GM23248 (cell line): ENCODE measurements around the gene CCDC92.

Source experiments
- EZH2 ChIP-seq: fragments of 200-600 bp; sonication (generic); IDR thresholded peaks from 2 replicates; pipeline ENCODE4 v1.6.1; 2018; ENCODE audit warnings: antibody characterized with exemption, mild to moderate bottlenecking; ENCODE audit not compliant: insufficient read depth, poor library complexity, severe bottlenecking
- EZH2phosphoT487 ChIP-seq: fragments of 200-600 bp; sonication (generic); IDR thresholded peaks from 2 replicates; pipeline ENCODE4 v1.6.1; 2018; ENCODE audit warnings: antibody characterized with exemption, moderate library complexity, mild to moderate bottlenecking, low read depth; ENCODE audit not compliant: insufficient read depth

GRCh38 chr12:123976227-123976826 lies 3.7 kb upstream of the CCDC92 start:
- TF ChIP-seq EZH2 (no peak), EZH2phosphoT487 (no peak)
